ENCODE measurements around the gene TMEM170B. TPM values are rescaled to one million over a fixed set of nuclear protein-coding genes. Genes with fewer than 3 reads are reported as not detected.

TMEM170B gene
- total RNA-seq, 1 donor from 2014 or later: 2.5 TPM

DNA sequence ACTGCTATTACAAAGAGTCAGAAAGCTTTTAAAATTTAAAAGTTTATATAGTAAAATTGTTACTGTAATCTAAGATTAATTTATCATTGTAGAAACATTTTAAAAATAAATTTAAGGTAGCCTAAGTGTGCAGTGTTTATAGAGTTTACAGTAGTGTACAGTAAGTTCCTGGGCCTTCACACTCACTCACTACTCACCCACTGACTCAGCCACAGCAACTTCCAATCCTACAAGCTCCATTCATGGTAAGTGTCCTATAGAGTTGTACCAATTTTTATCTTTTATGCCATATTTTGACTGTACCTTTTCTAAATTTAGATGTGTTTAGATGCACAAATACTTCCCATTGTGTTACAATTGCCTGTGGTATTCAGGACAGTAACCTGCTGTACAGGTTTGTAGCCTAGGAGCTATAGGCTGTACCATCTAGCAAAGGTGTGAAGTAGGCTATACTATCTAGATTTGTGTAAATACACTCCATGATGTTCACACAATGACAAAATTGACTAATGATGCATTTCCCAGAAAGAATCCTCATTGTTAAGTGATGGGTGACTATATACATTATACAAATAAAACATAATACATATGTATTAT is 10.2 kb upstream of the TMEM170B start:
- Histone ChIP-seq H3K9me3 (no peaks in the 10 kb centered on the region), H3K36me3 (no peaks in the 10 kb centered on the region), H3K27me3 (no peaks in the 10 kb centered on the region), H3K27ac (no peak overlapping the region), H3K4me3 (no peak overlapping the region), H3K4me1 (no peaks in the 10 kb centered on the region)
- TF ChIP-seq, protein P1, sequence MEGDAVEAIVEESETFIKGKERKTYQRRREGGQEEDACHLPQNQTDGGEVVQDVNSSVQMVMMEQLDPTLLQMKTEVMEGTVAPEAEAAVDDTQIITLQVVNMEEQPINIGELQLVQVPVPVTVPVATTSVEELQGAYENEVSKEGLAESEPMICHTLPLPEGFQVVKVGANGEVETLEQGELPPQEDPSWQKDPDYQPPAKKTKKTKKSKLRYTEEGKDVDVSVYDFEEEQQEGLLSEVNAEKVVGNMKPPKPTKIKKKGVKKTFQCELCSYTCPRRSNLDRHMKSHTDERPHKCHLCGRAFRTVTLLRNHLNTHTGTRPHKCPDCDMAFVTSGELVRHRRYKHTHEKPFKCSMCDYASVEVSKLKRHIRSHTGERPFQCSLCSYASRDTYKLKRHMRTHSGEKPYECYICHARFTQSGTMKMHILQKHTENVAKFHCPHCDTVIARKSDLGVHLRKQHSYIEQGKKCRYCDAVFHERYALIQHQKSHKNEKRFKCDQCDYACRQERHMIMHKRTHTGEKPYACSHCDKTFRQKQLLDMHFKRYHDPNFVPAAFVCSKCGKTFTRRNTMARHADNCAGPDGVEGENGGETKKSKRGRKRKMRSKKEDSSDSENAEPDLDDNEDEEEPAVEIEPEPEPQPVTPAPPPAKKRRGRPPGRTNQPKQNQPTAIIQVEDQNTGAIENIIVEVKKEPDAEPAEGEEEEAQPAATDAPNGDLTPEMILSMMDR (IDR thresholded peaks at IDR 0.05): no peak
- TF ChIP-seq POLR2A (IDR thresholded peaks at IDR 0.05) (no peak), POLR2AphosphoS5 (IDR thresholded peaks at IDR 0.05; ENCODE audit: insufficient read depth in 1 of 2, low read depth in 1 of 2) (no peak)
- intact Hi-C loops (cut with DNase I): no loop called here
- no peak for DNase-seq (ENCODE audit: extremely low spot score in 2 of 2)

DNA sequence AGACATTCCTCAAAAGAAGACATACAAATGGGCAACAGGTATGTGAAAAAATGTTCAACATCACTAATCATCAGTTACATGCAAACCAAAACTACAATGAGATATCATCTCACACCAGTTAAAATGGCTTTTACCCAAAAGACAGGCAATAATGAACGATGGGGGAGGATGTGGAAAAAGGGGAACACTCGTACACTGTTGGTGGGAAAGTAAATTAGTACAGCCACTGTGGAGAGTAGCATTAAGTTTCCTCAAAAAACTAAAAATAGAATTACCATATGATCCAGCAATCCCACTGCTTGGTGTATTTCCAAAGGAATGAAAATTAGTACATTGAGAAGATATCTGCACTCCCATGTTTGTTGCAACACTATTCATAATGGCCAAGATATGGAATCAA is 8.6 kb upstream of the TMEM170B start:
- H3K4me1 ChIP-seq: no peaks in the 10 kb centered on the region
- intact Hi-C loops (cut with DNase I): no loop called here
- no peaks in the 10 kb centered on the region for H3K9me3 ChIP-seq
- no peaks in the 10 kb centered on the region for H3K27me3 ChIP-seq
- no peaks in the 10 kb centered on the region for H3K36me3 ChIP-seq
- no peak for TF ChIP-seq POLR2AphosphoS5 (IDR thresholded peaks at IDR 0.05; ENCODE audit: insufficient read depth in 1 of 2, low read depth in 1 of 2)
- TF ChIP-seq, protein P1 (IDR thresholded peaks at IDR 0.05): no peak
- TF ChIP-seq POLR2A (IDR thresholded peaks at IDR 0.05): no peak
- no peak overlapping the region for H3K4me3 ChIP-seq
- no peak for DNase-seq (ENCODE audit: extremely low spot score in 2 of 2)
- H3K27ac ChIP-seq: no peak overlapping the region

DNA sequence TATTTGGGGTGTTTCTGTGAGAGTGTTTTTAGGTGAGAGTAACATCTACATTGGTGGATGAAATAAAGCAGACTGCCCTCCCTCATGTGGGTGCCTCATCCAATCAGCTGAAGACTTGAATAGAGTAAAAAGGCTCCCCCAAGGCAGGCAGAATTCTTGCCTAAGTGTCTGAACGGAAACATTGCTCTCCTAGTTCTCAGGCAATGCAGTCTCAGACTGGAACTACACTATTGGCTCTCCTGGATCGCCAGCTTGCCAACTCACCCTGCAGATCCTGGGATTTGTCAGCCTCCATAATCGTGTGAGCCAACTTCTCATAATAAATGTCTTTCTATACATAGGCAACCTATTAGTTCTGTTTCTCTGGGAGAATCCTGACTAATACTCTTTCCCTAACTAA is 5.5 kb upstream of the TMEM170B start:
- no peaks in the 10 kb centered on the region for H3K36me3 ChIP-seq
- H3K9me3 ChIP-seq: no peaks in the 10 kb centered on the region
- no peak for TF ChIP-seq POLR2AphosphoS5 (IDR thresholded peaks at IDR 0.05; ENCODE audit: insufficient read depth in 1 of 2, low read depth in 1 of 2)
- no peak for TF ChIP-seq POLR2A (IDR thresholded peaks at IDR 0.05)
- TF ChIP-seq, protein P1 (IDR thresholded peaks at IDR 0.05): no peak
- H3K27ac ChIP-seq: no peak overlapping the region
- H3K4me1 ChIP-seq: peaks cover 11% of the 10 kb centered on the region
- no peaks in the 10 kb centered on the region for H3K27me3 ChIP-seq
- no peak for DNase-seq (ENCODE audit: extremely low spot score in 2 of 2)
- intact Hi-C loops (cut with DNase I): no loop called here
- H3K4me3 ChIP-seq: no peak overlapping the region

DNA sequence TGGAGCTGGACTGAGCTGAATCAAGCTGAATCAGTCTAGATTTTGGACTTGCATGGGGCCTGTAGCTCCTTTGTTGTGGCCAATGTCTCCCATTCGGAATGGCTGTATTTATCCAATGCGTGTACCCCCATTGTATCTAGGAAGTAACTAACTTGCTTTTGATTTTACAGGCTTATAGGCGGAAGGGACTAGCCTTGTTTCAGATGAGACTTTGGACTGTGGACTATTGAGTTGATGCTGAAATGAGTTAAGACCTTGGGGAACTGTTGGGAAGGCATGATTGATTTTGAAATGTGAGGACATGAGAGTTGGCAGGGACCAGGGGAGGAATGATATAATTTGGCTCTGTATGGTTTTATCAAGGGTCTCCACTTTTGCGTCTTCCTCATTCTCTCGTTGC is 3.0 kb upstream of the TMEM170B start:
- peaks cover 11% of the 10 kb centered on the region for H3K4me1 ChIP-seq
- no peaks in the 10 kb centered on the region for H3K36me3 ChIP-seq
- H3K27me3 ChIP-seq: no peaks in the 10 kb centered on the region
- no peak overlapping the region for H3K27ac ChIP-seq
- no peak for DNase-seq (ENCODE audit: extremely low spot score in 2 of 2)
- intact Hi-C loops (cut with DNase I): no loop called here
- no peaks in the 10 kb centered on the region for H3K9me3 ChIP-seq
- no peak overlapping the region for H3K4me3 ChIP-seq
- TF ChIP-seq POLR2AphosphoS5 (IDR thresholded peaks at IDR 0.05; ENCODE audit: insufficient read depth in 1 of 2, low read depth in 1 of 2): no peak
- TF ChIP-seq, protein P1 (IDR thresholded peaks at IDR 0.05): no peak
- TF ChIP-seq POLR2A (IDR thresholded peaks at IDR 0.05): no peak

DNA sequence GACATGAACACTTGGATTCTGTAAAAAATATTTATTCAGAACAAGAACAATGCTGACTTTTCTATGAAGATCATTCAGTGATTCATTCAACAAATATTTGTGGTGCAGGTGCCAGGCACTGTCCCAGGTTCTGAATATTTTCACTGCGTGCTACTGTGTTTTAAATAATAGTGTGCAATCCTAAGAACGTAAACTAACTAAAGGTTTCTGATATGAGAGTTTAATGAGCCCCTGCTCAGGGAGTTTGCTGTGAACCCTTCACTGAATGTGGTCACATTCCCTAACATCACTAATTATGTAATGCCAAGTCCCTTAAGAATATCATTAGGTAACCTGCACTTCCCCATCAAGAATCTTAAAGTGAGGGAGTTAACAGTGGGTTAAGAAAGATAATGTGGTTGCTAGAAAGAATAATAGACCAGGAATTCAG is 1.7 kb upstream of the TMEM170B start:
- H3K36me3 ChIP-seq: no peaks in the 10 kb centered on the region
- peaks cover 11% of the 10 kb centered on the region for H3K4me1 ChIP-seq
- no peaks in the 10 kb centered on the region for H3K9me3 ChIP-seq
- H3K27ac ChIP-seq: no peak overlapping the region
- no peak overlapping the region for H3K4me3 ChIP-seq
- intact Hi-C loops (cut with DNase I): no loop called here
- TF ChIP-seq, protein P1 (IDR thresholded peaks at IDR 0.05): no peak
- TF ChIP-seq POLR2AphosphoS5 (IDR thresholded peaks at IDR 0.05; ENCODE audit: insufficient read depth in 1 of 2, low read depth in 1 of 2): no peak
- no peak for TF ChIP-seq POLR2A (IDR thresholded peaks at IDR 0.05)
- no peak for DNase-seq (ENCODE audit: extremely low spot score in 2 of 2)
- no peaks in the 10 kb centered on the region for H3K27me3 ChIP-seq

All from vagina (tissue), 2 donors.